RKO (cell line): ENCODE measurements around the gene GCC2.
"Not testable (repeated sequence)": the region's sequence is repeated elsewhere in the genome, so short reads cannot be mapped to it uniquely, and the experiment has no call there.

Experiments
- DNase-seq: peaks from one replicate; pipeline ENCODE4 v3.0.0-alpha.2; 2016; ENCODE audit warnings: low spot score

Gene GCC2

DNA sequence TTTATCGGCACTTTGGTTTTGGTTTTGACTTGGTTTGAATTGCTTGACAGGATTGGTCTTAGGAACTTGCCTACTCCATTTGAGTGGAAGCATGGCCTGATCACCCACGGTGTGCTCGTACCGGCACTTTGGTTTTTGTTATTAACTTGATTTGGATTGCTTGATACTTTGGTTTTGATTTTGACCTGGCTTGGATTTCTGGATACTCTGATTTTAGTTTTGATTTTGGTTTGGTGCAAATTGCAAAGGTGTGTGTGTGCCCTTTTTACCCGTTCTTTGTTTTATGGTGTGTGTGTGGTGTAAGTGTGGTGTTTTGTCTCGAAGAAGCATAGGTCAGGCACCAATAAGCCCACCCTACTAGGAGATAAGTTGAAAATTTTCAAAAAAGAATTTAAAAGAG, 75.7 kb downstream of the GCC2 start:
- DNase-seq: not testable (repeated sequence)

- not testable (repeated sequence) for DNase-seq
Measured at GRCh38 chr2:108525258-108525657, 76.3 kb downstream of the GCC2 start.

DNA sequence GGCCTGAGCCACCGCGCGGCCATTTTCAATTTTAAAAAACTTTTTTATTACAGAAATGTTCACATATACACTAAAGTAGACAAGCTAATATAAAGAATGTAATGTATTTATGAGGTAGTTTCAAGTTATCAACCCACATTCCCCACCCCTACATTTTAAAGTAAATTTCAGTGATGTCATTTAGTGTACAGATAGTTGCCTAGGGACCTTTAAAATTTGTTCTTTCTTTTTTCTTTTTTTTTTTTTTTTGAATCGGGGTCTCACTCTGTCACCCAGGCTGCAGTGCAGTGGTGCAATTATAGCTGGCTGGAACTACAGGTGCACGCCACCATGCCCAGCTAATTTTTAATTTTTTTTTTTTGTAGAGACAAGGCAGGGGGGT, 82.7 kb downstream of the GCC2 start:
- DNase-seq: no peak

- peak; percentile 90 for DNase-seq
Measured at GRCh38 chr2:108533832-108534583, 85.0 kb downstream of the GCC2 start, which contains the start of gene LIMS1. LIMS1 (plus strand) TSS chr2:108534470; CDS start chr2:108534563, 93 bp downstream.

DNA sequence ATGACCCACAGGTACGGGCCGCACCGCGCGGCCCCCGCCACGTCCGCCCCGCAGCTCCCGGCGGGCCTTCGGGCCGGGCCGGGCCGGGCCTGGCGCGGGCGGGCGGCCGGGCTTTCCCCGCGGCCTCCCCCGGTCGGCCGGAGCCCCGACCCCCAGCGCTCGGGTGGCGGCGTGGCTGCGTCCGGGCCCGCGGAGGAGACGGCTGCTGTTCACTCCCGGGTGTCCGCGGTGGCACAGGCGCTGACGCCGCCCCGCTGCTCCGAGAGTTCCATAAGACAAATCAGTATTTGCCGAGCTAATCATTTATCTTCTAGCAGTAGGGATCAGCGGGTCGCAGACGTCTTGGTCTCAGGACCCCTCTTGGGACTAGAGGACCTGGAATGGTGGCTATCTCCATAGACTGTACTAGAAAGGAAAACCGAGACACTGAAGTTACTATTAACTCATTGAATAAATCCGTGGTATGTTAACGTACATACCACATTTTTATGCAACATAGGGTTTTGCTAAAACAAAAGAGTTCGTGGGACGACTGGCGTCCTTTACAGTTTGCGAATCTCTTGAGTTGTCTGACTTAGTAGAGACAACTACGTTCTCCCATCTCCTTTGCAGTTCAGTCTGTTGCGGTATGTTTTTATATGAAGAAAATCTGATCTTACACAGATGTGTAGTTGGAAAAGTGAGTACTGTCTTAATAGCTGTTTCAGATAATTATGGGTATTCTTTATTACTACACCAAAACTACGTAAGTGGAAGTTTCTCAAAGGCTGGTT, 85.8 kb downstream of the GCC2 start:
- peak; percentile 56 for DNase-seq

DNA sequence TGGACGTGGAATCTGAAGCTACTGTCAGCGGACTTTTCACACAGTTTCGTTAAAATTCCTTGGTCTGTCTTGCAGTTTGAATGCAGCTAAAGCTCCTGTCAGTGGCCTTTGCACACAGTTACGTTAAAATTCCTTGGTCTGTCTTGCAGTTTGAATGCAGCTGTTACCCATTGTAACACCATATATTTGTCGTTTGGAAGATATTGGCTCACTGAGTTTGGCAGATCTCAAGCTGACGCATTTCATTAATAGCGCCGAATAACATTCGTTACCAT, 86.3 kb downstream of the GCC2 start:
- DNase-seq: peak; percentile 50

- peak; percentile 26 for DNase-seq
Measured at GRCh38 chr2:108536133-108536780, 87.3 kb downstream of the GCC2 start.

DNA sequence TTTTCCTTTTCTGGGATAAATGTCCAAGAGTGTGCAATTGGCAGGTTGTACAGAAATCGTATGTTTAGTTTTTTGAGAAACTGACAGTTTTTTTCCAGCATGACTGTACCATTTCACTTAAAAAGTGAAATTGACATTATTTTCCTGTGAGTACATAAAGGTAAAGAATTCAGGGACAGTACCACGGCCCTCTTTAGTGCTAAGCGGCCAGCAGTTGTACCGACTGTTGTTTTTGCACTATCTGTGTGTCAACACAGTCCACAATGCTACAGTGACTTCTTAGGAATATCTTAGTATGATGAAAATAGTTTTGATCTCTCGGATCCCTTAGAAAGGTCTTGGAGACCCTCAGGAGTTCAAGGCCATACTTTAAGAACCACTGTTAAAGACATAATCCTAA, 87.9 kb downstream of the GCC2 start:
- no peak for DNase-seq

- no peak for DNase-seq
Measured at GRCh38 chr2:108538000-108538625, 89.1 kb downstream of the GCC2 start.

GRCh38 chr2:108541451-108541850, 92.4 kb downstream of the GCC2 start:
- DNase-seq: no peak

- no peak for DNase-seq
Measured at GRCh38 chr2:108542071-108542470, 93.1 kb downstream of the GCC2 start.

- no peak for DNase-seq
Measured at GRCh38 chr2:108547606-108548005, 98.6 kb downstream of the GCC2 start.

DNA sequence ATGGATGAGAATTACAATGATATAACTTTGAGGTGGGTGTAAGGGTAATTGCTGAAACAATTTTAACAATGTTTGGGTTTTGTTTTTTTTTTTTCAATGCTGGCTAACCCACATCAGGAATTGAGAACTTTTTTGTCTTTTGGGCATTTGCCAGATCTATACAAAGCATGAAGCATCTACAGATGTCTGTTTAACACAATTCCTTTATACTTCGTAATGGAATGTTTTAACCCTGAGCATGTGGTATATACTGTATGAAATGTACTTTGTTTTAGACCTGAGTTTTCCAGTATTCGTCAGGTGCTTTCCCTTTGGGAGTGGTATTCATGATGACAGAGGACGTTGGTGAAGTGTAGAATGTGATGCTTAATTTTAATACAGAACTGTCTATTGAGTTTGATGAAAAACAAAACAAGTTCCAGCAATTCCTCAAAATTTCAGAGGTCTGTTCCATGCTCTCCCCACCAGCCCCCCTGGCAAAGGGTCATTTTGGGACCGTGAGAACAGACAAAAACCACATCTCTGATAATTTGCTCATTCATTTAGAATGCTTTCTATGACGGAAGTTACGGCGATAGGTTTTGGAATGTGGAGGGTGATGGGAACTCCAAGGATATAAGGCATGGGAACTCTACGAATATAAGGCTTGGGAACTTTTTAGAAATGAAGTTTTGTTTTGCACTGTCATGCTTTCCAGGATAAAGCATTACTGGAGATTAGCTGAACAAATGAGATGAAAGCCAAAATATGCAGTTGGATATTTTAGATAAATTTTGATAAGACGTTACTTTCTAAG, 99.4 kb downstream of the GCC2 start:
- no peak for DNase-seq

DNA sequence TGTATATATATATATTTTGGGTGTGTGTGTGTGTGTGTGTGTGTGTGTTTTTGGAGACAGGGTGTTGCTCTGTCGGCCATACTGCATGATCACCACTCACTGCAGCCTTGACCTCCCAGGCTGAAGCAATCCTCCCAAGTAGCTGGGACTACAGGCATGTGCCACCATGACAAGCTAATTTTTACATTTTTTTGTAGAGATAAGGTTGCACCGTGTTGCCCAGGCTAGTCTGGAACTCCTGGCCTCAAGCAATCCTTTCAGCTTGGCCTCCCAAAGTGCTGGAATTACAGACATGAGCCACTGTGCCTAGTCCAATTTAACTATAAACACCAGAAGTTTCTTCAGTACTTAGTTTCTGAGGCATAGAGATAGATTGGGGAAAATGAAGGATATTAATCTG, 103.6 kb downstream of the GCC2 start:
- DNase-seq: no peak

GRCh38 chr2:108553209-108553919, 104.4 kb downstream of the GCC2 start:
- DNase-seq: no peak

DNA sequence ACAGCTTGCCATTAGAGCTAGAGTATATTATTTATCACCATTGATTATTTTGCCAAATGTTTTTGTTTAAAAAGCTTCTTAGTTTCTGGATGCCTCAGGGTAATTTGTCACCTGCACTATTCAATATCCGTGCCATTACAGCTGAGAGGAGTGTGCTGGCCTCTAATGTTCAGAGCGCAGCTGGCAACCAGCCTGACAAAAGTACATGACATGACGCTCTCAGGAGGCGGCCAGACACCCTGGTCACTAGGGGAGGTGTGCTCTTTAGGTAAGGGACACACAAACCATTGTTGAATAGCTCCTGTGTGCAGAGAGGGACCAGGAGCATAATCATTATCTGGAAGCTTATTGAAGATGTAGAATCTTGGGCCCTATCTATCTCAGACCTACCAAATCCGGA, 105.5 kb downstream of the GCC2 start:
- DNase-seq: no peak

- no peak for DNase-seq
Measured at GRCh38 chr2:108555572-108555971, 106.6 kb downstream of the GCC2 start.

DNA sequence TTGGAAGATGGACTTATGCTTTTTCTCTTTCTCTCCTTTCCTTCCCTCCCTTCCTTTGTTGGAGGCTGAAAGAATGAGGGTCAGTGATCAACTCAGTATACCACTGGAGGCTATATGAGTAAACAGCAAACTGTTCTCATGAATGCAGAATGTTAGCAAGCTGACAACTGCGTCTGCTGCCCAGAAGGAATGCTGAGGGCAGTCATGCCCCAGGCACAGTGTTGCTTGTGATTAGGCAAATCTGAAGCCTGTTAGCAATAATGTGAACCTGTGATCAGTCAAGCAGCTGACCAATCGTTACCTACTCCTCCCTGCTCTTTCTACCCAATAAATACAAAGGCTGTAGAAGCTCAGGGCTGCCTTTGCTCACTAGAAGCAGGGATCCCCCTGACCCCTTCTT, 107.6 kb downstream of the GCC2 start:
- not testable (repeated sequence) for DNase-seq
